GM18867 (cell line): ENCODE results near the gene JAK3.
"Not testable (repeated sequence)": the region's sequence is repeated elsewhere in the genome, so short reads cannot be mapped to it uniquely, and the experiment has no call there.

Experiments used
- ATAC-seq: cut with Tn5 transposase; IDR thresholded peaks from one replicate; pipeline ENCODE4 v1.9.1; 2021; ENCODE audit warnings: mild to moderate bottlenecking, moderate library complexity; ENCODE audit not compliant: unreplicated experiment

The JAK3 gene

DNA sequence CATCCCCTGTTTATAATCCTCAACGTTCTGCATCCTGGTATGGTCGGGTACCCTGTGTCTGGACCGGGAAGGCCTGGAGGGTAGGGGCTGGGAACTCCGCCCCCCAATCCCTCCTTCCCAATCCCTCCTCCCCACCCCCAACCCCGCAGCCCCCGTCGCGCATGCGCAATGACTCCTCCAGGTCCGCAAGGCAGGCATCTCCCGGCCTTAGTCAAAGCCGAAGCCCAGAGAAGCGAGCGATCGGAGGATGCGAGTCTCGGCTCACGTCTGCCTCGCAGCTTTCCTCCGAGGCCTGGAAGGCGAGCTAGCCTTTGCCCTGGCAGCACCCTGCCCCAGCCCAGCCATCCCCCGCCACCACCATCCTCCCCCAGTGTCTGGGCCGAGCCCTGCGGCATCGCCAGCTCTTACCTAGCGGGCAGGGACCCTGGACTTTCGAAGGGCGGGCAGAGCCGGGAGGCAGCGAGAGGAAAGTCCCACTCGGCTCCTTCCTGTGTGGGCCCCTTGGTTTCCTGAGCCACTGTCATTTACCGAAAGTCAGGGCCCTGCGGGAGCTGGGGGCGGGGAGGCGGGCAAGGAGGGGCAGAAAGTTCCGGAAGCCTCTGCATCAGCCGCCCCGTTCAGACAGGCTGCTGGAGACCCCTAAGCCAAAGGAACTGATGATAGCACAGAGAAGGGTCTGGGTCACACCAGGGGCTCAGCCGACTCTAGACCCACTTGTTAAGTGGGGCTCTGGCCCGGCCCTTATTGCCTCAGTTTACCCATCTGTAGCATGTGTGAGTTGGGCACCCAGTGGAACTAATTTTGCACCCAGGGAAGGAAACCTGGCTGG, at the start of gene JAK3:
Gene JAK3, minus strand, starts transcription at position 445 of the 829 bp plus-strand sequence. CDS start 3,565 bp downstream, outside the sequence.
- peak; percentile 66 for ATAC-seq

DNA sequence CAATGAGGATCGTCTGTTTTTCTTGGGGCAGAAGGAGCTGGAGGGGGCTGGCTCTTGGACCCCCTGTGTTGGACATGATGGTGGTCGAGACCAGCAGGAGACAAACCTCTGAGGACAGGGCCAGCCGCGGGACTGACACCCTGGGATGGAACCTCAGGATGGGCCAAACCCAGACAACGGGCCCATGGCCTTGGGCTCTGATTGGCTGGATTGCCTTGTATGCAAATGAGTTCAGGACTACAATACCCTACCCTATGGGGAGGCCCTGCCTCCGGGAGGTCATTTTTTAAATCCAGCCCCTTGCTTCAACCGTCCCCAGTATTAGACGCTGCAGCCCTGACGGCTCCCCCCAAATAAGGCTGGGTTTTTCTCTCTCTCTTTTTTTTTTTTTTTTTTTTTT, 46.0 kb upstream of the JAK3 start:
- ATAC-seq, result no peak

DNA sequence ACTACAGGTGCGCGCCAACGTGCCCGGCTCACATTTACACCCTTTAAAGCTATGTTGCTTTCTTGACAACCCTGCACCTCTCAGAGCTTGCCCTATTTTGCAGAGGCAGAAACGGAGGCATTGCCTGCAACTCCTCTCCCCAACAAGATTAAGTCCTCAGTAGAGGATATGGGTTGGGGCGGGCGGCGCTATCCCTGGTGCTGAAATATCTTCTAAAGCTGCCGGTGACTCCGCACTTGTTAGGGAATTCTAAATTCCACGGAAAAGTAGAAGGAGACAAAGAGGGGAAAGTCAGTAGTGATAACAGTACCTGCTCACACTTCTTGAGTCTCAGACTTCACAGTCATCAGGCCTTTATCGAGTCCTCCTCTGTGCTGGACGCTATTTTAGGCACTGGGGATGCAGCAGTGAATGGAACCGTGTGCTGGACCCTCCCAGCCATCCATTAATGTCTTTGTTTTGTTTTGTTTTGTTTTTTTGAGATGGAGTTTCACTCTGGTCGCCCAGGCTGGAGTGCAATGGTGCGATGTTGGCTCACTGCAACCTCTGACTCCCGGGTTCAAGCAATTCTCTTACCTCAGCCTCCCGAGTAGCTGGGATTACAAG, 41.9 kb upstream of the JAK3 start:
- ATAC-seq, result no peak

DNA sequence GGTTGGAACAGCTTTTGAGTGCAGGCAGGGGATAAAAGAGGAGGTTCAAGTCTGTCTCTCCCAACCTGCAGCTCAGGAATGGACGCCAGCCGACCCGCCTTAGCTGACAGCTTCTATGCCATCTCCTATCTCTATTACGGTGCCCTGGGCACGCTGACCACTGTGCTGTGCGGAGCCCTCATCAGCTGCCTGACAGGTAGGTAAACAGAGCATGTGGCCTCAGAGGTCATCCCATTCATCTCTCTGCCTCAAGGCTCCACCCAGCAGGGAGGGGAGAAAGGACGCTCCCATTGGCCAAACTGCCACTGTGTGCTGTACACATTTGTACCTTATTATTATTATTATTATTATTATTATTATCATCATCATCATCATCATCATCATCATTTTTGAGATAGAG, 40.5 kb upstream of the JAK3 start:
- ATAC-seq, result no peak

DNA sequence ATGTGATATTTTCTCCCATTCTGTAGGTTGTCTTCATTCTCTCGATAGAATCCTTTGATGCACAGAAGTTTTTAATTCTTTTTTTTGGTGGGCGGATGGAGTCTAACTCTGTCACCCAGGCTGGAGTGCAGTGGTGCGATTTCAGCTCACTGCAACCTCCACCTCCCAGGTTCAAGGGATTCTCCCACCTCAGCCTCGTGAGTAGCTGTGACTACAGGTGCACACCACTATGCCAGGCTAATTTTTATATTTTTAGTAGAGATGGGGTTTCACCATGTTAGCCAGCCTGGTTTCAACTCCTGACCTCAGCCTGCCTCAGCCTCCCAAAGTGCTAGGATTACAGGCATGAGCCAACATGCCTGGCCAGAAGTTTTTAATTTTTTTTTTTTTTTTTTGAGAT, 39.4 kb upstream of the JAK3 start:
- ATAC-seq, result not testable (repeated sequence)

DNA sequence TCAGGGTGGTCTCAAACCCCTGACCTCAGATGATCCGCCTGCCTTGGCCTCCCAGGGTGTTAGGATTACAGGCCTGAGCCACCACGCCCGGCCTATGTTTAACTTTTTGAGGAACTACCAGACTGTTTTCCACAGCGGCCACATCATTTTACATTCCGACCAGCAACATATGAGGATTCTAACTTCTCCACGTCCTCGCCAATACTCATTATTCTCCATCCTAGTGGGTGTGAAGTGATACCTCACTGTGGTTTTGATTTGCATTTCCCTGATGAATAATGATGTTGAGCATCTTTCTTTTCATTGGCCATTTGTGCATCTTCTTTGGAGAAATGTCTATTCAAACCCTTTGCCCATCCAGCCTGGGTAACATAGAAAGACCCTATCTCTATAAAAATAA, 38.7 kb upstream of the JAK3 start:
- no peak for ATAC-seq

DNA sequence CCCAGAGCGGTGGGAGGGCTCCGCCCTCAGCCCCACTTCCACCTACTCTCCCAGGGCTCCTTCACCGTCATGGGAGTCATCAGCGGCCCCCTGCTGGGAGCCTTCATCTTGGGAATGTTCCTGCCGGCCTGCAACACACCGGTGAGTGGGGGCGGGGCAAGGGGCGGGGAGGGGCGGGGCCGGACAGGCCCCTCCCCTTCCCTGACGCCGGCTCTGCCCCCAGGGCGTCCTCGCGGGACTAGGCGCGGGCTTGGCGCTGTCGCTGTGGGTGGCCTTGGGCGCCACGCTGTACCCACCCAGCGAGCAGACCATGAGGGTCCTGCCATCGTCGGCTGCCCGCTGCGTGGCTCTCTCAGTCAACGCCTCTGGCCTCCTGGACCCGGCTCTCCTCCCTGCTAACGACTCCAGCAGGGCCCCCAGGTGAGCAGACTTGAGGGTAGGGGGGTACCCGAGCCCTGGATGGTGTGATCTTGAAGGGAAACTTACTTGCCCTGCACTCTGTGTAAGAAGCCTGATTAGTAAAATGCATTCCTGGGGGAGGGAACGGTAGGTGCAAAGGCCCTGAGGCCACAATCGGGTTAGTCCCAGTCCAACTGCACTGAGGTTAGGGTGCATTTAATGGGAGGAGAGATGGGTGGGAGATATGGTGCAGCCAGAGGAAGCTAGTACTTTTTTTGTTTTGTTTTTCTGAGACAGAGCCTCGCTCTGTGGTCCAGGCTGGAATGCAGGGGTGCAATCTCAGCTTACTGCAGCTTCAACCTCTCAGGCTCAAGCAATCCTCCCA, 36.0 kb upstream of the JAK3 start:
- no peak for ATAC-seq

DNA sequence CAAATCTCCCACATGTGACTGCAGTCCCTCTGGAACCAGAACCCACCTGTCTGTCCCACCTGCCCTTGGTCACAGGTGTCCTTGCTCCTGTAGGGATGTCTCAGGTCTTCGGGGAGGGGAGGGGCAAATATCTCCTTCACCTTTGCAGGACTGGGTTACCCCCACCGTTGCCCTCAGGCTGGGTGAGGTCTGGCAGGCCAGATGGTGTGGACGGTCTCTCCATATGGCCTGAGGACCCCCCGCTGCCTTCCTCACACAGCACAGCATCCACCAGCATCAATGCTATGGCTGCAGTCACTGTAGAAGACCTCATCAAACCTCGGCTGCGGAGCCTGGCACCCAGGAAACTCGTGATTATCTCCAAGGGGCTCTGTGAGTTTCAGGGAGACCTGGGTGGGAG, 33.9 kb upstream of the JAK3 start:
- ATAC-seq, result no peak

DNA sequence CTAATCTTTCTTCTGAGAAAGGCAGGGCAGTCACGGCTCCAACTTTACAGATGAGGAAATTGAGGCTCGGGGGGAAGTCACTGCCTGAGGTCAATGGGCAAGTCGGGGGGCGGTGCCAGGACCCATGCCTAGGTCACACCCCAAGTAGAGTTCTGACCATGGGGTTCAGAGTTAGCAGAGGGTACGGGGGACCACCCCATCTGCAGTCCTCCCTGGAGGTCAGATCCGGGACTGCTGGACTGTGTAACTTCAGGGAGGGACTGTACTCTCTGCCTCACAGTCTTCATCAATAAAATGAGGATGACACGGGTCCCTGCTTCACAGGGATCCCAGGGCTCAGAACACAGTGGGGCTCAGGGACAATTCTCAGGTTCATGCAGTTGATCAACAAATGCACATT, 31.7 kb upstream of the JAK3 start:
- no peak for ATAC-seq

DNA sequence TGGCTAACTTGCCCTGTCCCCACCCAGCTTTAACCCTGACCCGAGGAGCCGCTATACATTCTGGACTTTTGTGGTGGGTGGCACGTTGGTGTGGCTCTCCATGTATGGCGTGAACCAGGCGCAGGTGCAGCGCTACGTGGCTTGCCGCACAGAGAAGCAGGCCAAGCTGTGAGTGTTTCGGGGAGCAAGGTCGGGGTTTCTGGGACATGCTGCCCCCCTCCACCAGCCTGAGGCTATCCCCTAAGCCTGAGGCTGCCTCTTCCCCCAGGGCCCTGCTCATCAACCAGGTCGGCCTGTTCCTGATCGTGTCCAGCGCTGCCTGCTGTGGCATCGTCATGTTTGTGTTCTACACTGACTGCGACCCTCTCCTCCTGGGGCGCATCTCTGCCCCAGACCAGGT, 29.9 kb upstream of the JAK3 start:
- no peak for ATAC-seq

DNA sequence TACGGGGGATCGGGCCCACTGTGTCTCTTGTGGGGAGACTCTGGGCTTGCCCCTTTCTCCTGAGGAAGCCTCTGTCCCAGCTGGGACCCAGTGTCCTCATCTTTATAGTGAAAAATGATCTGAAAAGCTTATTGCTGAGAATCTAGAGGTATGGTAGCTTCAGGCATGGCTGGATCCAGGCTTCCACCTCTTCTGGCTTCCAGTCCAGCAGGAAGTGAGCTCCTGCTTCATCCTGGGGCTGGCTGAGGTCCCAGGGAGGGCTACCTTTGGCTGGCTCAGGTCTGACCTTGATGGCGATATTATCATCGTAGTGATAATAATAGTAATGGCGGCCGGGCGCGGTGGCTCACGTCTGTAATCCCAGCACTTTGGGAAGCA, 27.0 kb upstream of the JAK3 start:
- no peak for ATAC-seq

DNA sequence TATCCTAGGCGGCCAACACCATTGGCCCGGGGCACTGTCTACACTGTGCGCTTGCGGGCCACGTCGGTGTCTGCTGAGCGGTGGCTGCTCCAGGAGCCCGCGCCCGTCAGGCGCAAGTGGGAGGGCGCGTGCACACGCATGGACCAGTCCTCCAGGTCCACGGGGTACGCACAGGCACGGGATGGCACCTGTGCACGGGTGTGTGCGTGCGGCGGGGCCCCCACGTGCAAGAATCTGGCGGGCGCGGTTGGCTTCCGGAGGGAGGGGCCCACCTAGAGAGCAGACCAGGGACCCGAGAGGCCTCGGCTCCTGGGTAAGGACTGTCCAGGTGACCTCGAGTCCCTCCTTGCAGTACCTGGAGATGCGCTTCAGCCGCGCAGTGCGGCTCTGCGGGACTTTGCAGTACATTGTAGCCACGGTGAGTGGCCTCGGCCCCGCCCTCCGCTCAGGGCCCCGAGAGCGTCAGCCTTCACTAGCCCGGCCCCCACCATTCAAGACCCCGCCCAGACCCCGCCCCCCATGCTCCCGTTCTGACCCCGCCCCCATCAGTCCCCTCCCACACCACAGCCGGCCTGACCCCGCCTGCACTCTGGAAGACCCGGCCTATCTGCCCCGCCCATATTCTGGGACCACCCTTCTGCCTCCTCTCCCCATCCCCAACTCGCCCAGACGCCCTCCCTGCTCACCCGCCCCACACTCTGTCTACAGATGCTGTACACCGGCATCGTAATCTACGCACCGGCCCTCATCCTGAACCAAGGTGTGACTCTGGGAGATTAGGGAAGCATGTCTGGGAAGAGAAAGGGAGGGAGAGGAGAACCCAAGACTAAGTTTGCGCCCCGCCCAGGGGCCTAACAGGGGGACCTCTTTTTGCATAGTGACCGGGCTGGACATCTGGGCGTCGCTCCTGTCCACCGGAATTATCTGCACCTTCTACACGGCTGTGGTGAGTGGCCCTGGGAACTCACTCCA, 26.3 kb upstream of the JAK3 start:
- ATAC-seq, result no peak

DNA sequence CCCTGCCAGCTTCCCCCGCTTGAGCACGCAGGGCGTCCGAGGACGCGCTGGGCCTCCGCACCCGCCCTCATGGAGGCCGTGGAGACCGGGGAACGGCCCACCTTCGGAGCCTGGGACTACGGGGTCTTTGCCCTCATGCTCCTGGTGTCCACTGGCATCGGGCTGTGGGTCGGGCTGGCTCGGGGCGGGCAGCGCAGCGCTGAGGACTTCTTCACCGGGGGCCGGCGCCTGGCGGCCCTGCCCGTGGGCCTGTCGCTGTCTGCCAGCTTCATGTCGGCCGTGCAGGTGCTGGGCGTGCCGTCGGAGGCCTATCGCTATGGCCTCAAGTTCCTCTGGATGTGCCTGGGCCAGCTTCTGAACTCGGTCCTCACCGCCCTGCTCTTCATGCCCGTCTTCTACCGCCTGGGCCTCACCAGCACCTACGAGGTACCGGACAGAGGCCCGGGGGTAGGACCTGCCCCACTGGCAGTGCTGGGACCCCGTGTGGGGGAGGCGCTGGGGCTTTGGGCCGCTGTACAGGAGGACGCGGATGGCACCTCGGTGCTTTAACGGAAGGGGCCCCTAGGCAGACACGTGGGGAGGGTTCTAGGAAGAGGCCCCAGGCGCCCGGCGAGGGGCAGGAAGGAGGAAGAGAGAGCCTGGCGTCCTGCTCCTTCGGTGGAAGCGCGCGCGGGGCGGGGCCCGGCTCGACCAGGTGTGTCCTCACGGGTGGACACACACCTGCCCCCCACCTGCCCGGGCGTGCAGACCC, 24.6 kb upstream of the JAK3 start:
- ATAC-seq, result no peak

DNA sequence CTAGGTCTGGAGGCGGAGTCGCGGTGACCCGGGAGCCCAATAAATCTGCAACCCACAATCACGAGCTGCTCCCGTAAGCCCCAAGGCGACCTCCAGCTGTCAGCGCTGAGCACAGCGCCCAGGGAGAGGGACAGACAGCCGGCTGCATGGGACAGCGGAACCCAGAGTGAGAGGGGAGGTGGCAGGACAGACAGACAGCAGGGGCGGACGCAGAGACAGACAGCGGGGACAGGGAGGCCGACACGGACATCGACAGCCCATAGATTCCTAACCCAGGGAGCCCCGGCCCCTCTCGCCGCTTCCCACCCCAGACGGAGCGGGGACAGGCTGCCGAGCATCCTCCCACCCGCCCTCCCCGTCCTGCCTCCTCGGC, 24.1 kb upstream of the JAK3 start, which contains the start of gene SLC5A5:
Gene SLC5A5, plus strand, starts transcription at position 68 of the 373 bp plus-strand sequence. CDS start 375 bp downstream, outside the sequence.
- ATAC-seq, result no peak

DNA sequence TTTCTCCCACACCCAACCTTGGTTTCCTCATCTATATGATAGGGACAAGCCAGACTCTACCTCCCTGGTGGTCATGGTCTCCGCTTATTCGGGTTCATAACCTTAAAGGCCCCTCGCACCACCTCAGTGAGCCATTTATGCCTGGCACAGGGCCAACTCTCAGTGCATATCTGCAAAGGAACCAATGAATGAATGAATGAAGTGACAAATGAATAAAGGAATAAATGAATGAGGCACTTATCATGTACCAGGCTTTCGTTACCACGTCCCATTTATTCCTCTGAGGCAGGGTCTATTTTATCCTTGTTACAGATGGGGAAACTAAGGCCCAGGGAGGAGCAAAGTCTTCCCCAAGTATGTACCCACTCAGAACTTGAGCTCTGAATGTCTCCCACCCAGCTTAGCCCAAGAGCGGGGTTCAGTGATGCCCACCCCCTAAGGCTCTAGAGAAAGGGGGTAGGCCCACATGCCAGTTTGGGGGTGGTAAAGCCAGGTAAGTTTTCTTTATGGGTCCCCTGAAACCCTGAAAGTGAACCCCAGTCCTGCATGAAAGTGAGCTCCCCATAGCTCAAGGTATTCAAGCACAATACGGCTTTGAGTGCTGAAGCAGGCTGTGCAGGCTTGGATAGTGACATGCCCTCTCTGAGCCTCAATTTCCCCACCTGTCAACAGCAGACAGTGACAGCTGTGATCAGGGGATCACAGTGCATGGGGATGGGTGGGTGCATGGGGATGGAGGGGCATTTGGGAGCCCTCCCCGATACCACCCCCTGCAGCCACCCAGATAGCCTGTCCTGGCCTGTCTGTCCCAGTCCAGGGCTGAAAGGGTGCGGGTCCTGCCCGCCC, 23.5 kb upstream of the JAK3 start:
- no peak for ATAC-seq

DNA sequence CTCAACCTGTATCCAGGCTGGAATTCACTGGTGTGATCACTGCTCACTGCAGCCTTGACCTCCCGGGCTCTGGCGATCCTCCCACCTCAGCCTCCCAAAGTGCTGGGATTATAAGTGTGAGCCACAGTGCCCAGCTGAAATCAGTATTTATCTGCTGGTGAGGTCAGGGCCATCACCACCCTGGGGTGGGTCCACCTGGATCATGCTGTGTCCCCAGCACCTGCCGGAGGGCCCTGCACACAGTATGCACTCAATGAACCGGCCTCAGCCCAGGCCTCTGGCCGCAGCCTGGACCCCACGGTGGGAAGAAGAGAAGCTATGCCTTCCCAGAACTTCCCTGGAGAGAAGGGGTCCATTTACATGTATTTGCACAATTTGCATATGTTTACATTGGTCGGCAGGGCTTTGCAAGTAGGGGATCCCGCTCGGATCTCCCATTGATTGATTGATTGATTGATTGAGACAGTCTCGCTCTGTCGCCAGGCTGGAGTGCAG, 21.4 kb upstream of the JAK3 start:
- no peak for ATAC-seq

DNA sequence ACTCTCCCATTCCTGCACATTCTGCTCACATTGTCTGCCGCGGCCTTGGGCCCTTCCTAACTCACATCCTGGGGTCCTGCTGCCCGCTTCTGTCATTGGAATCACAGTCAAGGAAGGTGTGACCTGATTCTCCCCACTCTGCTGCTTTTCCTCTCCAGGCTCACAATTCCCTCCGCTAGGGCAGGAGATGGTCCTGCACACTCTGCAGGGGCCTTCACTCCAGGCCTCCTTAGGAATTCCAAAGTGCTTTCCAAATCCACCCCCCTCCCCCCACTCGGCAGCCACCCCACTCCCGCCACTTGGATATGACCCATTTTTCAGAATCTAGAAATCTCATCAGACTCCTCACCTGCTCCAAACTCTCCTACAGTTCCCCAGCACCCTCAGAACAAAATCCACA, 20.9 kb upstream of the JAK3 start:
- ATAC-seq, result no peak

DNA sequence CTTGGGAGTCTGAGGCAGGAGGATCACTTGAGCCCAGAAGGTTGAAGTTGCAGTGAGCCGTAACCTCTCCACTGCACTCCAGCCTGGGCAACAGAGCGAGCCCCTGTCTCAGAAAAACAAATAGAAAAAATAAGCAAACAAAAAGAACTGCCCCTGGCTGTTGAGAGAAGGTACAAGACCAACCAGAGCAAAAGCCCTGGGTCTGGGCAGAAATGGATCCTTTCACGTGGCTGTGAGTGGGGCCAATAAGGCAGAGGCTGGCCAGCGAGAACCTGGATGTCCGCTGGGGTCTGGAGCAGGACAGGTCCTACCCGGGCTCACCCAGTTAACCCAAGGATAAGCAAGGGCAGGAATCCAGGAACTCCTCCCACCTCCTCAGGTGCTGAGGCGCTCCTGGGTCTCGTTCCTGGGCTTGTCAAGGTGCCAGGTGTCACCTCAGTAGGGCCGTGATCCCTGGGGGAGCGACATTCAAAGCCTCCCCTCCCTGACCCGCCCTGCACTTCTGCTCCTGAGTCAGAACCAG, 19.2 kb upstream of the JAK3 start:
- no peak for ATAC-seq
